ENCODE measurements around the gene AGPAT3.
"Not testable (repeated sequence)": the region's sequence is repeated elsewhere in the genome, so short reads cannot be mapped to it uniquely, and the experiment has no call there.

Gene AGPAT3

DNA sequence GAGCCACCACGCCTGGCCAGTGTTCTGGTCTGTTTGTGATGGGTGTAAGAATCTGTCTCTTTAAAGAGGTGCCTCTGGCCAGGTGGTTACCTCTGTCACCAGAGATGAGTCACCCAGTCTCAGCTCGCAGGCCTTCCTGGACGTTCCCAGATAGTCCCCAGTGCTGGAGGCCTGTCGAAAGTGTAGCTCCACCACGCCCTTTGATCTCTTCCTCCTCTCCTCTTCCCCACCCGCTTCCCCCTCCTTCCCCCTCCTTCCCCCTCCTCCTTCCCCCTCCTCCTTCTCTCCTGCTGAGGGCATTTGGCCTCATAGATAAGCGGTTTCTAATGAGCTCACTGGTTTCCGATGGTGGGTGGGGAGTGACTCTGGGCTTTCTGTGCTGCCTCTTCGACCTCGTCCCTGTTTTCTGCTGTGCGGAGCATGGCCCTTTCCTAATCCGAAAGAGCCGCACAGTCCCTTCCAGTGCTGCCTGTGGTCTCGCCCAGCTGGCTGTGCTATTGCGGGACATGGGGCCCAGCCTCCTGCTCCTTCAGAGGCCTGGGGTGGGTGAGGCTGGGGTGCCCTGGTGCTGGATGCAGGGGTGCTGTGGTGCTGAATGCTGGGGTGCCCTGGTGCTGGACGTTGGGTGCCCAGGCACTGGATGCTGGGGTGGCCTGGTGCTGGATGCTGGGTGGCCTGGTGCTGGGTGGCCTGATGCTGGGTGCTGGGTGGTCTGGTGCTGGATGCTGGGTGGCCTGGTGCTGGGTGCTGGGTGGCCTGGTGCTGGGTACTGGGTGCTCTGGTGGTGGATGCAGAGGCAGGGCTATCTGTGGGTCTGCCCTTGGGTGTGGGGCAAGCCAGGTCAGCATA is 19.2 kb downstream of the AGPAT3 start:
- DNase-seq (ENCODE audit: low read depth): no peak

- no peak for DNase-seq (ENCODE audit: low read depth)
Measured at GRCh38 chr21:43884861-43885417, 19.9 kb downstream of the AGPAT3 start.

GRCh38 chr21:43885721-43886120 is 20.7 kb downstream of the AGPAT3 start:
- DNase-seq (ENCODE audit: low read depth): no peak

DNA sequence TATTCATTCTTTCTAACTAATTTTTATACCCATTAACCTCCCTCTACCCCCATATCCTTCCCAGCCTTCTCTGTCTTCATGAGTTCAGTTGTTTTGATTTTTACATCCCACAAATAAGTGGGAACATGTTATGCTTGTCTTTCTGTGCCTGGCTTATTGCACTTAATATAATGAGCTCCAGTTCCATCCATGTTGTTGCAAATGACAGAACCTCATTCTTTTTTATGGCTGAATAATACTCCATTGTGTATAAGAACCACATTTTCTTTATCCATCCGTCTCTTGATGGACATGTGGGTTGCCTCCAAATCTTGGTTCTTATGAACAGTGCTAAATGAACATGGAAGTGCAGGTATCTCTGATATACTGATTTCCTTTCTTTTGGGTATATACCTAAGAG is 21.5 kb downstream of the AGPAT3 start:
- no peak for DNase-seq (ENCODE audit: low read depth)

- DNase-seq (ENCODE audit: low read depth): no peak
Measured at GRCh38 chr21:43889069-43889468, 24.0 kb downstream of the AGPAT3 start.

DNA sequence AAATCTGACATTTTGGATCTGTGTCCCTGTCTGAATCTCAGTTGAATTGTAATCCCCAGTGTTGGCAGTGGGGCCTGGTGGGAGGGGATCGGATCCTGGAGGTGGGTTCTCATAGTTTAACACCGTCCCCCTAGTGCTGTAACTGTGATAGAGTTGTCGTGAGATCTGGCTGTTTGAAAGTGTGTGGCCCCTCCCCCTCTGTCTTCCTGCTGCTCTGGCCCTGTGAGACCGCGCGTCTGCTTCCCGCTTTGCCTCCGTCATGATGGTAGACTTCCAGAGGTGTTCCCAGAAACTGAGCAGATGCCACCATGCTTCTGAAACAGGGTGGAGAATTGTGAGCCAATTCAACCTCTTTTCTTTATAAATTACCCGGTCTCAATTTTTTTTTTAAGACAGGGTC is 25.0 kb downstream of the AGPAT3 start:
- no peak for DNase-seq (ENCODE audit: low read depth)

- no peak for DNase-seq (ENCODE audit: low read depth)
Measured at GRCh38 chr21:43892334-43892733, 27.3 kb downstream of the AGPAT3 start.

DNA sequence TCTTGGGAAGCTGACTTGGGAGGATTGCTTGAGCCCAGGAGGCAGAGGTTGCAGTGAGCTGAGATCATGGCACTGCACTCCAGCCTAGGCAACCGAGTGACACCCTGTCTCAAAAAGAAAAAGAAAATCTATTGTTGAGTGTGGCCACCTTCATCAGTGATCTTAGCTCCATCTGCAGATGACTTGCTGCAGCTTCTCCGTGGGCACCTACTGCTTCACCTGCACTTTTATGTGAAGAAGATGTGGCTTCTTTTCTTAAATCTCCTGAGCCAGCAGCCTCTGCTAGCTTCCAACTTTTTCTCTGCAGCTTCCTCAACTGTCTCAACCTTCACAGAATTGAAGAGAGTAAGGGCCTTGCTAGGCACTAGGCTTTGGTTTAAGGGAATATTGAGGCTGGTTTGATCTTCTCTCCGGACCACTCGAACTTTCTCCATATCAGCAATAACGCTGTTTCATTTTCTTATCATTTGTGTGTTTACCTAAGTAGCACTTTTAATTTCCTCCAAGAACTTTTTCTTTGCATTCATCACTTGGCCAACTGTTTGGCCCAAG is 28.0 kb downstream of the AGPAT3 start:
- DNase-seq (ENCODE audit: low read depth): no peak

DNA sequence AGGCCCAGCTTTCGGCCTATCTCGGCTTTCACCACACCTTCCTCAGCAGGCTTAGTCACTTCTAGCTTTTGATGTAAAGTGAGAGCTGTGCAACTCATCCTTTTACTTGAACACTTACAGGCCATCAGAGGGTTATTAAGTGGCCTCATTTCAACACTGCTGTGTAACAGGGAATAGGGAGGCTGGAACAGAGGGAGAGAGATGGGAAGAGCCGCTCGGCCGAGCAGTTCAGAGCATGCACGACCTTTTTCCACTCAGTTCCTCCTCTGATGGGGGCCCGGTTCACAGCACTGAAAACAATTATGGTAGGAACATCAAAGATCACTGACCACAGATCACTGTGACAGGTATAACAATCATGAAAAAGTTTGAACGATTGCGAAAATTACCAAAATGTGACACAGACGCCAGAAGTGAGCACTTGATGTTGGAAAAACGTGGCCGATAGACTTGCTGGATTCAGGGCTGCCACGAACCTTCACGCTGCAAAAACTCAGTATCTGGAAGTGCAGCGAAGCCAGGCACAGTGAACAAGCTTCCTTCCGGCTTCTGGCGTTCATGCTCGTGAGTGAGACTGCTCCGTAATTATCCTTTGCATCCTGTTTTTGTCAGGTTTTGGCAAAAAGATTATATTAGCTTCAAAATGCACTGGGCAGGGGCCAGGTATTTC is 28.6 kb downstream of the AGPAT3 start:
- no peak for DNase-seq (ENCODE audit: low read depth)

DNA sequence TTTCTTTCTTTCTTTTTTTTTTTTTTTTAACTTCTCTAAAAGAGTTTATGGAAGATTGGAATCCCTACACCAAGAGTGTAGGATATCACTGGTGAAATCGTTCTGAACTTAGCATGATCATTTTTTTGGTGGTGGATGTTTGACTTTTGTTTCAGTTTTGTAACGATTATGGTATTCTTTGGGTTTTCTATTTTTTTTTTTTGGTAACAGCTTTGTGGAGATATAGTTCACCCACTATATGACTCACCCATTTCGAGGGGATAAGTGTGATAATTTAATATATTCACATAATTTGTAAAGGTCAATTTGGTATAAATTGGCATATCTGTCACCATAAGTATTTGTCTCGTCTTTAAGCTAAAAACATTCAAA is 29.2 kb downstream of the AGPAT3 start:
- DNase-seq (ENCODE audit: low read depth): no peak

GRCh38 chr21:43895196-43895595 is 30.2 kb downstream of the AGPAT3 start:
- no peak for DNase-seq (ENCODE audit: low read depth)

DNA sequence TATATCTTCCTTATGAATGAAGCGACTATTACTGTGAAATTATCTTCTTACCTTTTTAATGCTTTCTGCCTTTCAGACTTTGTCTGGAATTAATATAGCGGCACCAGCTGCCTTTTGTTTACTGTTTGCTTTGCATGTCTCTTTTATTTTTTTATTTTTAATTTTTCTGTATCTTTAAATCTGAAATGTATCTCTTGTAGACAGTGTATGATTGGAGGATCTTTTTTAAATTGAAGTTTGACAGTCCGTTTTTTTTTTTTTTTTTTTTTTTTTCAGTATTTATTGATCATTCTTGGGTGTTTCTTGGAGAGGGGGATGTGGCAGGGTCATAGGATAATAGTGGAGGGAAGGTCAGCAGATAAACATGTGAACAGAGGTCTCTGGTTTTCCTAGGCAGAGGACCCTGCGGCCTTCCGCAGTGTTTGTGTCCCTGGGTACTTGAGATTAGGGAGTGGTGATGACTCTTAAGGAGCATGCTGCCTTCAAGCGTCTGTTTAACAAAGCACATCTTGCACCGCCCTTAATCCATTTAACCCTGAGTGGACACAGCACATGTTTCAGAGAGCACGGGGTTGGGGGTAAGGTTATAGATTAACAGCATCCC is 31.8 kb downstream of the AGPAT3 start:
- not testable (repeated sequence) for DNase-seq (ENCODE audit: low read depth)

DNA sequence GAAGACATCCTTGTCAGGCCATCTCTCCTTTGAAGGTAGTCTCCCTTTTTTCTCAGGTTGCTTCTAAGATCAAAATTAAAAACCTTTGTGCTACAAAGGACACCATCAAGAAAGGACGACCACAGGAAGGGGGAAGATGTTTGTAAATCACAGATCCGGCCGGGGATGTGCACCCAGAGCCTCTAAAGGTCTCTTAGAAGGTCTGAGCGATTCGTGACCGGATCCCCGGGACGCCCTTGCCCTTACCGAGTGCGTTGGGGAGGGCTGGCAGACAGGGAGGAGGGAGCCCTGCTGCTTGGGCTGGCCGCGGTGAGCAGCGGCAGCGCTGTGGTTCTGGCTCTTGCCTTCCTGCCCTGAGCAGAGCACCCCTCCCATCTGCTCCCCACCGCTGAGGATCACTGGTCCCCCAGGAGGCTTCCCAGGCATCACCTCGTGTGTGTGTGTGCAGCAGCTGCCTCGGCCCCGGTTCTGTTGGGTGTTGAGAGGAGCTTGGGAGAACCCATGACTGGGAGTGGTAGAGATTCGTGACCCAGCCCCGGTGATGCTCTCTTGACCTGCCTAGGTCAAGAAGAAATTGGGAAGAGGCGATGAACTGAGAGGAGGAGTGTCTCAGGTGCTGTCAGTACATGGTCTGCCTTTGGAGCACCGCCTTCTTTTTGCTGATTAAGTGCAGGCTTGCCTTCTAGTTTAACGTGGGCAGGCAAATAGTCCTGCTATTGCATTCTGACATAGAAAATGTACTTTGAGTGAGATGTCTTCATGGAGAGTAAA is 34.5 kb downstream of the AGPAT3 start:
- no peak for DNase-seq (ENCODE audit: low read depth)

DNA sequence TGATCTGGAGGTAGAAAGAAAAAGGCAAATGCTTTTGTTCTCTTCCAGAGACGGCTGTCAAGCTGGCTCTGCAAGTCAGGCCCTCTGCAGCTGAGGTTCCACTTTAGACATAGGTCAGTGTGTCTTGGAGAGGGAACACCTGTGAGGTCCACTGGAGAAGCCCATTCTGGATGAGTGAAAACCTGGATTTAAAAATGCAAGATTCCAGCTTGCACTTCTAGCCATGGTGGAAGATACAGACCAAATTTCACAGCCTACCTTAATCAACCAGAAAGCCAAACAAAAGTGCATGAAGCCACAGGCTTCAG is 35.0 kb downstream of the AGPAT3 start:
- no peak for DNase-seq (ENCODE audit: low read depth)

- DNase-seq (ENCODE audit: low read depth): no peak
Measured at GRCh38 chr21:43900690-43901089, 35.7 kb downstream of the AGPAT3 start.

- no peak for DNase-seq (ENCODE audit: low read depth)
Measured at GRCh38 chr21:43902441-43902840, 37.4 kb downstream of the AGPAT3 start.

DNA sequence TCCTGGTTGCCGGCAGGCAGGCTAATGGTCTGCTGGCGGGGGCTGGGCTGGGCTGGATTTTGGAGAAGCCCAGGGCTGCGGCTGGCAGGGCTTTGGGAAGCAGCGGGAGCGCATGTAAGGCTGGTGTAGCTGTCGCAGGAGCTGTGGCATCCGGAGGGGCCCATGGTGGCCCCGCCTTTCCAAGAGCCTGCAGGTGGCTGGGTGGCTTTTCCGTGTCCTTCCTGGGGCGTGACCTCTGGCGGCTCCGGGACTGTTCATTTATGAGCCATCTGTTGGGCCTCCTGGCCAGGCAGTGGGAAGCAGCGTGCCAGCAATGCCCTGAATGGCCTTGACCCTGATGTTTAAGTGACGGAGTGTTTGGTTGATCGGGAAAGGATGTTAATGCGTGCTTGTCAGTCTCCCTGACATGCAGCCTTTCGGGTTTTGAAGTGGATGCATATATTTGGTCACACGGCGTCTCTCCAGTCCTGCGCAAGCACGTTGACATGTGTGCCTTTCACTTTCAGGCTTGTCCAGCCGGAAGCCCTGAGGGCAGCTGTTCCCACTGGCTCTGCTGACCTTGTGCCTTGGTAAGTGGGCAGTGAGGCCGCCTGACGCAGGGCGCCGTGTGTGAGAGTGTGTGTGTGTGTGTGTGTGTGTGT is 38.5 kb downstream of the AGPAT3 start:
- DNase-seq (ENCODE audit: low read depth): no peak

- no peak for DNase-seq (ENCODE audit: low read depth)
Measured at GRCh38 chr21:43904331-43904781, 39.3 kb downstream of the AGPAT3 start.

- DNase-seq (ENCODE audit: low read depth): no peak
Measured at GRCh38 chr21:43905726-43906455, 40.9 kb downstream of the AGPAT3 start.

GRCh38 chr21:43906585-43907370 is 41.8 kb downstream of the AGPAT3 start:
- DNase-seq (ENCODE audit: low read depth): no peak

Measured in activated T-cell treated with anti-CD3 and anti-CD28 coated beads for 24 hours (primary cell).